ENCODE results near the gene ANKRD44.

DNA sequence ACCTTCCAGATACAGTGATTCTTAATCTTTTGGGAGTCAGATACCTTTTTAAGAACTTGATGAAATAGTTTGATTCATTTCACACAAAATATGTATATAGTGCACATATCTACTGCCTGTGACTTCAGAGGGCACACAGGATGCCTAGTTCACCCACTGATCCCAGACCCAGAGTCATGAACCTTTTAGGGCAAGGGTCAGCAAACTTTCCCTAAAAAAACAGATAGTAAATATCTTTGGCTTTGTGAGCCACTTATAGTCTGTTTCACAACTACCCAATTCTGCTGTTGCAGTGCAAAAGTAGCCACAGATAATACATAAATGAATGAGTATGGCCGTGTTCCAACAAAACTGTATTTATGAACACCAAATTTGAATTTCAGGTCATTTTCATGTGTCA, 124.9 kb downstream of the ANKRD44 start:
- TF ChIP-seq POLR2A (IDR thresholded peaks at IDR 0.05; ENCODE audit: control extremely low read depth in 1 of 2, low read depth in 2 of 2, low read length in 2 of 2), result no peak
- TF ChIP-seq, protein P1, sequence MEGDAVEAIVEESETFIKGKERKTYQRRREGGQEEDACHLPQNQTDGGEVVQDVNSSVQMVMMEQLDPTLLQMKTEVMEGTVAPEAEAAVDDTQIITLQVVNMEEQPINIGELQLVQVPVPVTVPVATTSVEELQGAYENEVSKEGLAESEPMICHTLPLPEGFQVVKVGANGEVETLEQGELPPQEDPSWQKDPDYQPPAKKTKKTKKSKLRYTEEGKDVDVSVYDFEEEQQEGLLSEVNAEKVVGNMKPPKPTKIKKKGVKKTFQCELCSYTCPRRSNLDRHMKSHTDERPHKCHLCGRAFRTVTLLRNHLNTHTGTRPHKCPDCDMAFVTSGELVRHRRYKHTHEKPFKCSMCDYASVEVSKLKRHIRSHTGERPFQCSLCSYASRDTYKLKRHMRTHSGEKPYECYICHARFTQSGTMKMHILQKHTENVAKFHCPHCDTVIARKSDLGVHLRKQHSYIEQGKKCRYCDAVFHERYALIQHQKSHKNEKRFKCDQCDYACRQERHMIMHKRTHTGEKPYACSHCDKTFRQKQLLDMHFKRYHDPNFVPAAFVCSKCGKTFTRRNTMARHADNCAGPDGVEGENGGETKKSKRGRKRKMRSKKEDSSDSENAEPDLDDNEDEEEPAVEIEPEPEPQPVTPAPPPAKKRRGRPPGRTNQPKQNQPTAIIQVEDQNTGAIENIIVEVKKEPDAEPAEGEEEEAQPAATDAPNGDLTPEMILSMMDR (IDR thresholded peaks at IDR 0.05; ENCODE audit: control extremely low read depth in 1 of 3, insufficient read depth in 1 of 3, low read depth in 1 of 3, low read length in 3 of 3), result no peak
- TF ChIP-seq EZH2 (IDR thresholded peaks at IDR 0.05; ENCODE audit: low read depth, low read length, severe bottlenecking), result no peak
- no peak for TF ChIP-seq SUZ12 (IDR thresholded peaks at IDR 0.05; ENCODE audit: low read length)
- TF ChIP-seq GABPA (IDR thresholded peaks at IDR 0.05; ENCODE audit: borderline replicate concordance, insufficient read depth, low read length), result no peak
- TF ChIP-seq, protein P2, sequence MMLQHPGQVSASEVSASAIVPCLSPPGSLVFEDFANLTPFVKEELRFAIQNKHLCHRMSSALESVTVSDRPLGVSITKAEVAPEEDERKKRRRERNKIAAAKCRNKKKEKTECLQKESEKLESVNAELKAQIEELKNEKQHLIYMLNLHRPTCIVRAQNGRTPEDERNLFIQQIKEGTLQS (IDR thresholded peaks at IDR 0.05; ENCODE audit: insufficient read depth, low read depth, low read length), result no peak
- no peak for TF ChIP-seq EGR1 (IDR thresholded peaks at IDR 0.05; ENCODE audit: borderline replicate concordance, low read depth, low read length)
- no peak for TF ChIP-seq USF2 (IDR thresholded peaks at IDR 0.05; ENCODE audit: low read length)
- TF ChIP-seq JUND (IDR thresholded peaks at IDR 0.05; ENCODE audit: low read length), result no peak
- no peak for TF ChIP-seq HDAC2 (IDR thresholded peaks at IDR 0.05; ENCODE audit: borderline replicate concordance in 1 of 2, low read depth in 2 of 2, low read length in 2 of 2)

Measured in H1 (cell line).